Measurements from ENCODE around the gene LMOD2.

Gene LMOD2

DNA sequence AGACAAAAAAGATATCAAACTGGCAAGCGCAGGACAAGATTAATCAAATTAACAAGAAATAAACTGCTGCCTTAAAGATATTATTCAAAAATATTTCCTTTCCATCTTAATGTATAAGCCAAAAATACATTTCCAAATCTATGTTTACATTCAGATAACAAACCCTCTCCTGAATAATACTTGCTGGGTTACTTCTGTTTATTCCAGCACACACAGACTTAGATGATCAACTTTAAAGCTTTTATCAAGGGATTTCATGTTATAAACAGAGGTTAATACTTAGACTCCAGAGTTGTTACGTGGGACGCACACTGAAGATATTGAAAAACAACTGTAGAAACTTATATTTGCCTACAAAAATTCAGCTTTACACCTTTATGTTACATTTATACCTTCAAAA, 33.6 kb downstream of the LMOD2 start:
- Histone ChIP-seq H3K4me3 (ENCODE audit: low read depth, low read length) (no peak overlapping the region), H3K27ac (ENCODE audit: extremely low read depth, low read depth, low read length) (no peak overlapping the region), H3K9me3 (ENCODE audit: control insufficient read depth, insufficient read depth, low read depth, low read length) (no peaks in the 10 kb centered on the region), H3K36me3 (ENCODE audit: control insufficient read depth in 2 of 2, insufficient read depth in 1 of 2, low read length in 2 of 2) (peaks cover 14 to 35% of the 10 kb centered on the region in 2 experiments), H3K4me1 (ENCODE audit: control insufficient read depth, insufficient read depth, low read length) (no peaks in the 10 kb centered on the region)
- no peak for TF ChIP-seq ZNF350 (tag by site-specific recombination; IDR thresholded peaks at IDR 0.05)
- TF ChIP-seq, protein P1, sequence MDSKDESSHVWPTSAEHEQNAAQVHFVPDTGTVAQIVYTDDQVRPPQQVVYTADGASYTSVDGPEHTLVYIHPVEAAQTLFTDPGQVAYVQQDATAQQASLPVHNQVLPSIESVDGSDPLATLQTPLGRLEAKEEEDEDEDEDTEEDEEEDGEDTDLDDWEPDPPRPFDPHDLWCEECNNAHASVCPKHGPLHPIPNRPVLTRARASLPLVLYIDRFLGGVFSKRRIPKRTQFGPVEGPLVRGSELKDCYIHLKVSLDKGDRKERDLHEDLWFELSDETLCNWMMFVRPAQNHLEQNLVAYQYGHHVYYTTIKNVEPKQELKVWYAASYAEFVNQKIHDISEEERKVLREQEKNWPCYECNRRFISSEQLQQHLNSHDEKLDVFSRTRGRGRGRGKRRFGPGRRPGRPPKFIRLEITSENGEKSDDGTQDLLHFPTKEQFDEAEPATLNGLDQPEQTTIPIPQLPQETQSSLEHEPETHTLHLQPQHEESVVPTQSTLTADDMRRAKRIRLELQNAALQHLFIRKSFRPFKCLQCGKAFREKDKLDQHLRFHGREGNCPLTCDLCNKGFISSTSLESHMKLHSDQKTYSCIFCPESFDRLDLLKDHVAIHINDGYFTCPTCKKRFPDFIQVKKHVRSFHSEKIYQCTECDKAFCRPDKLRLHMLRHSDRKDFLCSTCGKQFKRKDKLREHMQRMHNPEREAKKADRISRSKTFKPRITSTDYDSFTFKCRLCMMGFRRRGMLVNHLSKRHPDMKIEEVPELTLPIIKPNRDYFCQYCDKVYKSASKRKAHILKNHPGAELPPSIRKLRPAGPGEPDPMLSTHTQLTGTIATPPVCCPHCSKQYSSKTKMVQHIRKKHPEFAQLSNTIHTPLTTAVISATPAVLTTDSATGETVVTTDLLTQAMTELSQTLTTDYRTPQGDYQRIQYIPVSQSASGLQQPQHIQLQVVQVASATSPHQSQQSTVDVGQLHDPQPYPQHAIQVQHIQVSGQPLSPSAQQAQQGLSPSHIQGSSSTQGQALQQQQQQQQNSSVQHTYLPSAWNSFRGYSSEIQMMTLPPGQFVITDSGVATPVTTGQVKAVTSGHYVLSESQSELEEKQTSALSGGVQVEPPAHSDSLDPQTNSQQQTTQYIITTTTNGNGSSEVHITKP (tag by site-specific recombination; IDR thresholded peaks at IDR 0.05), result no peak
- no peak for TF ChIP-seq FEZF1 (tag by site-specific recombination; IDR thresholded peaks at IDR 0.05)
- no peak for TF ChIP-seq ZBTB8A (tag by site-specific recombination; IDR thresholded peaks at IDR 0.05)
- TF ChIP-seq, protein P2, sequence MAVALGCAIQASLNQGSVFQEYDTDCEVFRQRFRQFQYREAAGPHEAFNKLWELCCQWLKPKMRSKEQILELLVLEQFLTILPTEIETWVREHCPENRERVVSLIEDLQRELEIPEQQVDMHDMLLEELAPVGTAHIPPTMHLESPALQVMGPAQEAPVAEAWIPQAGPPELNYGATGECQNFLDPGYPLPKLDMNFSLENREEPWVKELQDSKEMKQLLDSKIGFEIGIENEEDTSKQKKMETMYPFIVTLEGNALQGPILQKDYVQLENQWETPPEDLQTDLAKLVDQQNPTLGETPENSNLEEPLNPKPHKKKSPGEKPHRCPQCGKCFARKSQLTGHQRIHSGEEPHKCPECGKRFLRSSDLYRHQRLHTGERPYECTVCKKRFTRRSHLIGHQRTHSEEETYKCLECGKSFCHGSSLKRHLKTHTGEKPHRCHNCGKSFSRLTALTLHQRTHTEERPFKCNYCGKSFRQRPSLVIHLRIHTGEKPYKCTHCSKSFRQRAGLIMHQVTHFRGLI (tag by site-specific recombination; IDR thresholded peaks at IDR 0.05), result no peak
- no peak for TF ChIP-seq SALL2 (tag by site-specific recombination; IDR thresholded peaks at IDR 0.05; ENCODE audit: borderline replicate concordance)
- TF ChIP-seq, protein P3, sequence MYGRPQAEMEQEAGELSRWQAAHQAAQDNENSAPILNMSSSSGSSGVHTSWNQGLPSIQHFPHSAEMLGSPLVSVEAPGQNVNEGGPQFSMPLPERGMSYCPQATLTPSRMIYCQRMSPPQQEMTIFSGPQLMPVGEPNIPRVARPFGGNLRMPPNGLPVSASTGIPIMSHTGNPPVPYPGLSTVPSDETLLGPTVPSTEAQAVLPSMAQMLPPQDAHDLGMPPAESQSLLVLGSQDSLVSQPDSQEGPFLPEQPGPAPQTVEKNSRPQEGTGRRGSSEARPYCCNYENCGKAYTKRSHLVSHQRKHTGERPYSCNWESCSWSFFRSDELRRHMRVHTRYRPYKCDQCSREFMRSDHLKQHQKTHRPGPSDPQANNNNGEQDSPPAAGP (tag by site-specific recombination; IDR thresholded peaks at IDR 0.05), result no peak
- no peak for TF ChIP-seq ZNF548 (tag by site-specific recombination; IDR thresholded peaks at IDR 0.05)
- no peak for TF ChIP-seq ZNF324 (tag by site-specific recombination; IDR thresholded peaks at IDR 0.05)
- no peak for TF ChIP-seq ZNF776 (tag by site-specific recombination; IDR thresholded peaks at IDR 0.05; ENCODE audit: borderline replicate concordance)
- no peak for TF ChIP-seq ZNF473 (tag by site-specific recombination; IDR thresholded peaks at IDR 0.05)
- TF ChIP-seq, protein P4, sequence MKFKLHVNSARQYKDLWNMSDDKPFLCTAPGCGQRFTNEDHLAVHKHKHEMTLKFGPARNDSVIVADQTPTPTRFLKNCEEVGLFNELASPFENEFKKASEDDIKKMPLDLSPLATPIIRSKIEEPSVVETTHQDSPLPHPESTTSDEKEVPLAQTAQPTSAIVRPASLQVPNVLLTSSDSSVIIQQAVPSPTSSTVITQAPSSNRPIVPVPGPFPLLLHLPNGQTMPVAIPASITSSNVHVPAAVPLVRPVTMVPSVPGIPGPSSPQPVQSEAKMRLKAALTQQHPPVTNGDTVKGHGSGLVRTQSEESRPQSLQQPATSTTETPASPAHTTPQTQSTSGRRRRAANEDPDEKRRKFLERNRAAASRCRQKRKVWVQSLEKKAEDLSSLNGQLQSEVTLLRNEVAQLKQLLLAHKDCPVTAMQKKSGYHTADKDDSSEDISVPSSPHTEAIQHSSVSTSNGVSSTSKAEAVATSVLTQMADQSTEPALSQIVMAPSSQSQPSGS (tag by site-specific recombination; IDR thresholded peaks at IDR 0.05; ENCODE audit: low read depth), result no peak
- no peak for TF ChIP-seq ZBTB20 (tag by site-specific recombination; IDR thresholded peaks at IDR 0.05)
- TF ChIP-seq, protein P5, sequence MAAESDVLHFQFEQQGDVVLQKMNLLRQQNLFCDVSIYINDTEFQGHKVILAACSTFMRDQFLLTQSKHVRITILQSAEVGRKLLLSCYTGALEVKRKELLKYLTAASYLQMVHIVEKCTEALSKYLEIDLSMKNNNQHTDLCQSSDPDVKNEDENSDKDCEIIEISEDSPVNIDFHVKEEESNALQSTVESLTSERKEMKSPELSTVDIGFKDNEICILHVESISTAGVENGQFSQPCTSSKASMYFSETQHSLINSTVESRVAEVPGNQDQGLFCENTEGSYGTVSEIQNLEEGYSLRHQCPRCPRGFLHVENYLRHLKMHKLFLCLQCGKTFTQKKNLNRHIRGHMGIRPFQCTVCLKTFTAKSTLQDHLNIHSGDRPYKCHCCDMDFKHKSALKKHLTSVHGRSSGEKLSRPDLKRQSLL (tag by site-specific recombination; IDR thresholded peaks at IDR 0.05), result no peak
- no peak for TF ChIP-seq ZNF785 (tag by site-specific recombination; IDR thresholded peaks at IDR 0.05)
- no peak for TF ChIP-seq ZNF121 (tag by site-specific recombination; IDR thresholded peaks at IDR 0.05)
- TF ChIP-seq ZSCAN30 (tag by site-specific recombination; IDR thresholded peaks at IDR 0.05), result no peak
- CTCF ChIA-PET, result interaction anchor here (0.8 to 4.1 kb wide), 4 partner anchors 12 to 108 kb away, joined by 3 to 17 read pairs (median 4); no protein-coding TSS in a partner anchor
- POLR2A ChIA-PET, result interaction anchor here (0.7 kb wide), 1 partner anchor 60 kb away, joined by 3 read pairs; the partner anchor contains the start of gene WASL

Measured in HEK293 (cell line).